Stimulated activated CD8-positive, alpha-beta memory T cell treated with anti-CD3 and anti-CD28 coated beads, Interleukin-4, amount 100 ng/mL, for 1 hour (primary cell): ENCODE data around the gene ADGRG3.

ENCODE experiments used
- DNase-seq, 2 donors: peaks; one replicate each; pipeline ENCODE4 v3.0.0-alpha.2; 2020; ENCODE audit warnings: low read depth in 2 of 2, low spot score in 1 of 2

Gene ADGRG3

DNA sequence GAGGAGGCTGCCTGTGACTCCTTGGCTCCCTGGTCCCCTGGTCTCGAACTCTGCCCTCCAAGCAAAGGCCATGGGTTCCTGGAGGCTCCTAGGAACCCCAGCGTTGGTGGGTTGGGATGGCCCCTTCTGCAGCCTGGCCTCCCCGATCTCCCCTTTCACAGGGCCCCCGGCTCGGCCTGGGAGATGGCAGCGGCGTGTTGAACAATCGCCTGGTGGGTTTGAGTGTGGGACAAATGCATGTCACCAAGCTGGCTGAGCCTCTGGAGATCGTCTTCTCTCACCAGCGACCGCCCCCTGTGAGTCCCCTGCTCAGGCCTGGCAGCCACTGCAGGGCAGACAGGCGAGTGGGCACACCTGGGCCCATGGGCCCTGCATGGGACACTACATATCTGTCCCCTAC, 10.9 kb downstream of the ADGRG3 start:
- no peak for DNase-seq

DNA sequence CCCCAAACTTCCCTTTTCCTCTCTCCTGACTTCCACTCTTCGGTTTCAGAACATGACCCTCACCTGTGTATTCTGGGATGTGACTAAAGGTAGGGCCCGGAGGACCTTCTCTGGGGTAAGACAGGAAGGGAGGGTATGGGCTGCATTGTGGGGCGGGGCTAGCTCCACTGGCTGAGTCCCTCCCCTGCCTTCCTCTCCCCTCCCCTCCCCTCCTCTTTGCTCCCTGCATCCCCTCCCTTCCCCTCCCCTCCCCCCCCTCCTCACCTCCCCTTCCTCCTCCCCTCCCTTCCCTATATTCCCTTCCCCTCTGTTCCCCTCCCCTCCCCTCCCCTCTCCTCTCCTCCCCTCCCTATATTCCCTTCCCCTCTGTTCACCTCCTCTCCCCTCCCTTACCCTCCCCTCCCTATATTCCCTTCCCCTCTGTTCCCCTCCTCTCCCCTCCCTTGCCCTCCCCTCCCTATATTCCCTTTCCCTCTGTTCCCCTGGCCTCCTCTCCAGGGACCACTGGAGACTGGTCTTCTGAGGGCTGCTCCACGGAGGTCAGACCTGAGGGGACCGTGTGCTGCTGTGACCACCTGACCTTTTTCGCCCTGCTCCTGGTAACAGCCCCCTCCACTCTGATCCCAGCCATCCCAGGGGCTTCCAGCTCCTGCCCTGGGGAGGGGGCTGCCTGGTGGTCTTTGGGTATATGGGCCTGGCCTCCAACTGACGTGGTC, 11.8 kb downstream of the ADGRG3 start:
- no peak for DNase-seq

DNA sequence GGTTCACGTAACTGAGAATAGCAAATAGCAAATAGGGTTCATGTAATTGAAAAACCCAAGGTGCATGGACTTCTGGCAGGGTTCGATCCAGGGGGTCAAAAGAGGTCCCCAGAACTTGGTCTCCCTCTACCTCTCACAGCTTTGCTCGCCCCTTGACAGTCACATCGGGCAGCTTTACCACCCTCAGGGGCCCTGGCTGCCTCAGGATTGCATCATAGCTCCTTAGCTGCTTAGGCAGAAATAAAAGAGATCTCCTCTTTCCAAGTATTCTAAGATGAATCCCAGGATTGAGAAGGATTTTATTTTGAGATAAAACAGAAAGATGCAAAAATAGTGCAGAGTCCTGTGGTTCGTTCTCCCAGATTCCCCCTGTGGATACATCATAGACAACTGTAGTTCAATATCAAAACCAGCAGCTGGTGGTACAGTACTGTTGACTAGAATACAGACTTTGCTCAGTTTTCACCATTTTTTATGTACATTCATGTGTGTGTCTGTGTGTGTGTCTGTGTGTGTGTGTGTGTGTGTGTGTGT, 12.8 kb downstream of the ADGRG3 start:
- no peak for DNase-seq

DNA sequence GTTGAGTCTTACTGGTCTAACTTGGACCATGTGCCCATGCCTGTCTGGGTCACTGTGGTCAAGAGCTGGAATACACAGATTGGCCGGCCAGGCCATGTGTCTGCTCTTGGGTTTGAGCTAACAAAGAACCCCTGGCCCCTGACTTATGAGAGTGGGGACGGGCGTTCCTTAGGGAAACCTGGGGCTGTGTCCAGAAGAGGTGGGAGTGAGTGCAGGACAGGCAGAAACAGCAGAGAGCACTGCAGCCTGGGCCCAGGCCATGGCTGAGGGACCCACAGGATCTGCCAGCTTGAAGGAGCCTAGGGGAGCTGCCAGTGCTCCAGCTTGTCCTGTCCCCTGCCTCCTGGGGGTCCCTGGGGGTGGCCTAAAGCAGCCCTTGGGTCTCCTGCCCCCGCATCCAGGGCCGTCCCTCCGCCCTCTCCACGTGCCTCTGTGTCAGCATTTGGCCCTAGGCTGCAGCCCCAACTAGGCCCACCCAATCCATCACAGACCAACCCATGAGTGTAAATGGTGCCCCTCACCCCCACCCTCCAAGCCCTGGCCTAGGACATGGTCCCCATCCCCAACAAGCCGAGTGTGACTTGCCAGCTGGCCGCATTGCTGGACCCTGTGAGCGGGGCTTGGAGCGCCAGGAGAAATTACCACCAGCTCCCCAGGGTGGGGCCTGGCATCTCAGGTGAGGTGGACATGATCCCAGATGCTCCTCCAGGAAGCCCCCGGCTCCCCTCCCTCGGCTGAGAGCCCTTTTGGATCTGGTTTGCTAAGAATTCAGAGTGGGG, 14.0 kb downstream of the ADGRG3 start:
- no peak for DNase-seq

DNA sequence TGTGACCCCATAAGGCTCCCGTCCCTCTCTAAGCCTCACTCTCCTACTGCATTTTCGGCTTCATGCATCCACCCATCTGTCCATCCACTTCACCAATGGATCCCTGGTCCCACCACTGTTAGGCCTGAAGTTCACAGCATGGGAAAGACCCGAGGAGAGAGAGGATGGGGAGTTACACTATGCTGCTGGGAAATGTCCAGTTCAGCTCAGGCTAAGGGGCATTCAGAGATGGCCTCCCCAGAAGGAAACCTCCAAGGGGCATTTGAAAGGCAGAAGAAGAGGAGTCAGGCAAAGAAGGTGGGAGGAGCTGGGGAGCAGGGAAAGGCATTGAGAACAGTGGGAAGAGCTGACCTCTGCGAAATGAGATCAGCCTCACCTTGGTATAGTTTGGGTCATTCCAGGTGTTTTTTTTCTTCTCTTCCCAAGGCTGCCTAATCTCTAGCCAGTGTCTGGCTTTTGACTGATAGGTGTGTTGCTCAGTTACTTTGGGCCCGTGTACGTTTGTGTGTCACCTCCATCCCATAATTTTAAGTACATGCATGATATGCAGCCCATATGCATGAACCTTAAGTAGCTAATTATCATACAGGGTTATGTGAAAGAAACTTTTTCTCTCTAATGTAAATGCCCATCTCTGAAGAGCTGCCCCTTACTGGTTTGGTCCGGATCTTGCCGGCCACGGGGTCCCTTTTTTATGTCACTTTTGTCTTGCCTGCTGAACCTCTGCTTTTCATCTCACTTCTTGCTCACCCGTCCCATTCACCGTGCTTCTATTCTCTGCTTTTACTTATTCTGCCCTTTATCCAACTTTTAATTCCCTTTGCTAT, 14.9 kb downstream of the ADGRG3 start:
- no peak for DNase-seq

DNA sequence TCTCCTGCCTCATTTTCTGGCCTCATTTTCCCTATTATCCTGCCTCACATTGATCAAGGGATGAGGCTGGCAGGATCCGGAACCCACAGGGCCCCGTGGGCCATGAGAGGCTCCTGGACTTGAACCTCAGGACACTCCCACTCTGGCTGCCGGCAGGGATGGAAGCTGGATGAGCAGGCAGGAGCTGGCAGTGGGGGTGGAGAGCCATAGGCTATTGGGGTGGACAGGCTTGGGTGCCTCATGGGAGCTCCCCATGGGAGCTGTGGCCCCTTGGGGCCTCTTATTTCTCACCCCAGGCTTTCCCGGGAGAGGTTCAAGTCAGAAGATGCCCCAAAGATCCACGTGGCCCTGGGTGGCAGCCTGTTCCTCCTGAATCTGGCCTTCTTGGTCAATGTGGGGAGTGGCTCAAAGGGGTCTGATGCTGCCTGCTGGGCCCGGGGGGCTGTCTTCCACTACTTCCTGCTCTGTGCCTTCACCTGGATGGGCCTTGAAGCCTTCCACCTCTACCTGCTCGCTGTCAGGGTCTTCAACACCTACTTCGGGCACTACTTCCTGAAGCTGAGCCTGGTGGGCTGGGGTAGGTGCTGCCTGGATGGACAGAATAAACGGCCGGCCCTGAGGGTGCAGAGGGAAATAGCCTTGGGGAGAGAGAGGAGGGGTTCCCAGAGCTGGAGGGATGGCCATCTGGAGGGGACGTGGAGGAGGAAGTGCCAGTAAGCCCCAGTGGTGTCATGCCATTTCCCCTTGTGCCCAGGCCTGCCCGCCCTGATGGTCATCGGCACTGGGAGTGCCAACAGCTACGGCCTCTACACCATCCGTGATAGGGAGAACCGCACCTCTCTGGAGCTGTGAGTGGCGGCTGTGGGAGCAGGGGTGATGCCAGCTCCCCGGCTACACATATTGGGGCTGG, 15.8 kb downstream of the ADGRG3 start:
- DNase-seq = no peak

DNA sequence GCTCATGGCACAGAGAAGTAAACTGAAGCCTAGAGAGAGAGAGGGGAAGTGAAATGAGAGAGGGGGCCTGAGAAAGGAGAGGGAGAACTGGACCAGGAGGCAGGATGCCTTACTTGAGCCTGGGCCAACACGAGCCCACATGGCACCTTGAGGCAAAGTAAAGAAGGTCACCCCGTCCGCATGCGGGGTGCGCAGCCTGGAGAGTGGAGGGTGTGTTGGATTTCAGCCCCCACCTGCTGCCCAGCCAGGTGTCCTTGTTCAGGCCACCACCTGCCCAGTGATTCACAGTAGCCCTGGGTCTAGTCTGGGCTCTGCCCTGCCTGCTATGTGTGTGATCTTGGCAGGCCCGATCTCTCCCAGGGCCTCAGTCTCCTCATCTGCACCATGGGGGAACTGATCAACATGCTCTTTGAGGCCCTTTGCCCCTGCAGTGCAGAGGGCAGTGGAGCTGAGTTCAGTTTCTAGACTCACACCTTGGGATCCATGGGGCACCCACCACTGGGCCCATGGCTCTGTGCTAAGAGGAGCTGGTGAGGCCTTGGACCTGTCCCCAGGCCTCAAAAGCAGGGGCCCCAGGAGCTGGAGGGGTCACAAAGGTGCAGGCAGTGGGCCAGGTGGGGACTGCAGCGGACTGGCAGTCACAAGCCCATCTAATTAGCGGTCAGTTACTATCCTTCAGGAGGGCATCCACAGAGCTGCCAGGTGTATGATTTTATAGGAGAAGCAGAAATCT, 16.7 kb downstream of the ADGRG3 start:
- DNase-seq = no peak

DNA sequence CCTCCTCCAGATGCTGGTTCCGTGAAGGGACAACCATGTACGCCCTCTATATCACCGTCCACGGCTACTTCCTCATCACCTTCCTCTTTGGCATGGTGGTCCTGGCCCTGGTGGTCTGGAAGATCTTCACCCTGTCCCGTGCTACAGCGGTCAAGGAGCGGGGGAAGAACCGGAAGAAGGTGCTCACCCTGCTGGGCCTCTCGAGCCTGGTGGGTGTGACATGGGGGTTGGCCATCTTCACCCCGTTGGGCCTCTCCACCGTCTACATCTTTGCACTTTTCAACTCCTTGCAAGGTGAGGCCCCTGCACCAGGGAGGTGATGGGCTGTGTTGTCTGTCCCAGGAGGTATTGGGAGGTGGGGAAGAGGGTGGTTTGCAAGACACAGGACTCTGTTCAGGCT, 17.5 kb downstream of the ADGRG3 start:
- DNase-seq = no peak

DNA sequence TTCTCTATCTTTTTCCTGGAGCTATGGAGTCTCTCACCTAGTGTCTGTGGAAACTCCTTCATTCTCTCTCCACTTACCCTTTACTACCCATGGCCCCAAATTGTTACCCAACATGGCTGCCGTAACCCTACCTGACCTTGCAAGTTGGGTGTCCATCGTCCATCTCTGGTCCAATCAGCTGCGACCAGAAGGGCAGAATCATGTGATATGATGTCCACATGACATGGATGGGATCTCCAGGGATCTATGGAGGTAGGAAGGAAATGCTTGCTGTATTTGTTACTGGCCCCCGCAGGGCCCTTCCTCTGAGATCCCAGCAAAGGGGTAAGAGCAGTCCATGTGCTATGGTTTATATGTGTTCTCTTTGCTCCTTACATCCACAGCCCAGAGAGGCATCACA, 18.5 kb downstream of the ADGRG3 start:
- no peak for DNase-seq

DNA sequence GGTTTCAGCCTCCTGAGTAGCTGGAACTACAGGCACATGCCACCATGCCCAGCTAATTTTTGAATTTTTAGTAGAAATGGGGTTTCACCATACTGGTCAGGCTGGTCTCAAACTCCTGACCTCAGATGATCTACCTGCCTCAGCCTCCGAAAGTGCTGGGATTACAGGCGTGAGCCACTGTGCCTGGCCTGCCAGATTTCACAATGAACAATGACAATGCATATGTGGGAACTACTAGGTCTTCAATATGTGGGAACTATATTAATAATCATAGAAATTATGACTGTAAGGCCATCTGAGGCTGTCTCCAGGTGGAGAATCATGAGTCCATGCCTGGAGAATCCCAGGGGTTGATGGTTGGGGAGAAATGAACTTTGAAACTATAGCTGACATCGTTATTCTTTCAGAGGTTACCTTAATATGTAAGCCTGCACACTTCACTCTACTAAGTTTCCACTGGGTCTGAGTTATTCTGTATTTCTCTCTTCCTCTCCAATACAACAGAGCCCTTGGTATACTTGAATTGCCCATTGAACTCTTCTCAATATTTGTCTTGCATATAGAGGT, 19.3 kb downstream of the ADGRG3 start:
- no peak for DNase-seq

DNA sequence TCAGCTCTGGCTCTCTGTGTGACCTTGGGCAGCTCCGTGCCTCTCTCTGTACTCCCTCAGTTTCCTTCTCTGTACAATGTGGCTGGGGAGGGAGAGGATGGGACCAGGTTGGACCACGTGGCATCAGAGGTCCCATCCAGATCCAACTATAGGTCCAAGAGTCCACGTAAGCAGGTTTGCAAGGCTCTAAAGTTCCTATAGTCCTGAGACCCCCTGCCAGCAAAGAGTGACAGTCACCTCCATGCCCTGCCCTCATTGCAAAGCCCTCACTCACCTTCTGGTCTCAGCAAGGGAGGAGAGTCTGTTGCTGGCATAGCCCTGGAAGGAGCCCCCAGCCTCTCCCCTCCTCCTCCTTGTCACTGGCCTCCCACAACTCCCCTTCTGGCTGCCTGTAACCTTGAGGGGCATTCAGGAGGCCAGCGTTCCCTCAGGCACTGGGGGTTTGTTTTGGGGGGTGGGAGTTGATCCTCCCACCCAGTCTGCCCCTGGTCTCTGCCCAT, 20.4 kb downstream of the ADGRG3 start:
- no peak for DNase-seq

DNA sequence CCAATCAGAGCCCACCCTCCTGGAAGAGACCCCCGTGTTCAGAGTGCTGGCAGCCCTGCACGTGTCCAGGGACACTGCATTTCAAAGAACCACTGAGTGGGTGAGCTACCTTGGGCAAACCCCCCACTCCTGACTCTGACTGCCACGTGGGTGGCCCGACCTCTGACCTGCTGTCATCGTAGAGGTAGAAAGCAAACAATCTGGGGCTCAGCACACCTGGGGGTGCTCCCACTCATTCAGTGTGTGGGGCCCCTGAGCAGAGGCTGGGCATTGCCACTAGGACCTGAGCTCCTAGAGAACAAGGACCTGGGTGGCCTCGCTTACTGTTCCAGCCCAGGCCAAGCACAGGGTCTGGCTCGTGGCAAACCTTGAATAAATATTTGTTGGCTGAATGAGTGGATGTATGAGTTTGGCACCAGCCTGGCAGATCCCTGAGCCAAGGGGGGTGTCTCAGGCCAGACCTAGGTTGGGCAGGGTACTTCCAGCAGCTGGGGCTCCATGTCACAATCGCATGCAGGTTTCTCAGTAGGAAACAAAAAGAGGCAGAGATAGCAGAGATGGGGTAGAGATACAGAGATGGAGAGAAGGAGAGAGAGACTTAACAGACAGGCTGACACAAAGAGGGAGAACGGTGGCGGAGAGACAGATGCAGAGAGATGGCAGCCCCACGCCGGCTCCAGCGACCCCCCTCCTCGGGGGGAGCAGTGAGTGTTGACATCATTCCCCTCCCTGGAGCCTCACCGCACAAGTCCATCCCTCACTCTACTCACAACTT, 21.1 kb downstream of the ADGRG3 start:
- DNase-seq = no peak

DNA sequence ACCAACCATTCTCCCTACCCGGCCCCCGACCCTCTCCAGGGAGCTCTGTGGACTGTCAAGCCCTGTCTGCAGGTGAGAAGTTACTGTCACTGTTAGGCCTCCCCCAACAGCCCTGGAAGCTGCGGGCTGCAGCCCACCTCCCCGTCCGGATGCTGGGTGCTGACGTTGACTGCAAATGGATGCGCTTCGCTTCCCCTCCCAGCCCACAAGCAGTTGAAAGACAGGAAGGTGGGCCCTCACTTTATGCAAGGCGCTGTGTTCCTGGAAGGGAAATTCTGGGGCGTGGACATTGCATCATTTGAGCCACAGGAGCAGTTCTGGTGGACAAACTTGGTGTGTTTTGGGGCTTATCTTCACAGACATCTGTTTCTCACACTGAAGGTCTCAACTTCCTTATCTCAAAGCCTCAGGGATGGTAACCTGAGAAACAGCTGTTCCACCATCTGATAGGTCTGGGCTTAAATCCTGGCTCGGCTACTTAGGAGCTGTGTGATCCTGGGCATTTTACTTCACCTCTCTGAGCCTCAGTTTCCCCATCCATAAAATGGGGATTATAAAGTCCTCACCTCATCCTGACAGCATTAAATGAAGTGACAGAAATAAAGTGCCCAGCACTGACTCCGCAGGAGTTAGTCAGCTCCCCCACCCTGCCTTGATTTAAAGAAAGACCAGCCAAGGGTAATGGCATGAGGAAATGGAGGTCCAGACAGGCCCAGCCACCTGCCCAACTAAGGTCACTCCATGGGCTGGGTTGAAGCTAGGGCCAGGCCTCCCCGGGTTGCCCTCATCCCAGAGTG, 21.9 kb downstream of the ADGRG3 start:
- peak in 1 of 2 donors; percentile 7 for DNase-seq

DNA sequence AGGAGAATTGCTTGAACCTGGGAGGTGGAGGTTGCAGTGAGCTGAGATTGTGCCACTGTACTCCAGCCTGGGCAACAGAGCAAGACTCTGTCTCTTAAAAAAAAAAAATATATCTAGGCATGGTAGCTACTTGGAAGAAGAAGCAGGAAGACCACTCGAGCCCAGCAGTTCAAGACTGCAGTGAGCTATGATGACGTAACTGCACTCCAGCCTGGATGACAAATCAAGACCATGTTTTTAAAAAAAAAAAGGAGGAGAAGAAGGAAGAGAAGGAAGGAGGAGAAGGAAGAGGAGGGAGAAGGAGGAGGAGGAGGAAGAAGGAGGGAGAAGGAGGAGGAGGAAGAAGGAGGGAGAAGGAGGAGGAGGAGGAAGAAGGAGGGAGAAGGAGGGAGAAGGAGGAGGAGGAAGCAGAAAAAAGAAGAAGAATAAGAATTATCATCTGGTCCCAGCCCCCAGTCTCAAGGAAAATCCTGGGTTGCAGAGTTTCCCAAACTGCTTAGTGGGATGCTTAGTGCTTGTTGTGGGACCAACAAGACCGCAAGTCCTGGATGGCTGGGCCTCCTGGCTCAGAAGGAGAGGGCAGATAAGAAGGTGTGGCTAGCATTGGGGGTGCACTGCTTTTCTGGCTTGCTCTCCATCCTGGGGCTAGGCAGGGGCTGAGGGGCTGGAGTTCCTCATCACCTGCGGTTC, 22.8 kb downstream of the ADGRG3 start:
- no peak for DNase-seq

DNA sequence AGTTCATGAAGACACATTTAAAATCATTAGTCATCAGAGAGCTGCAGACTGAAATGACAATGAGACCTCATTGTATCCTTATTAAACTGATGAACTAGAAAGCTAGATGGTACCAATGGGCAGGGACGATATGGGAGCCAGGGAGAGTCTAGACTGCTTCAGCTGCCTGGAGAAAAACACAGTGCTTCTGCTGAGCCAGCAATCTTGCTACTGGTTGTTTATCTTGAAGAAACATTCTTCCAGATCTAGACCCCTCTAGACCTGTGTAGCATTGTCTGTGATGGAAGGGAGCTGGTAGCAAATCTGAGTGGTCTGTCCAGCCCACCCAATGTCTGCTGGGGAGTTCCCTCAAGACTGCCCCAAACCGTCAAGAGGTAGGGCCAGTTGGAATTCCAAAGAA, 24.5 kb downstream of the ADGRG3 start:
- DNase-seq = no peak

DNA sequence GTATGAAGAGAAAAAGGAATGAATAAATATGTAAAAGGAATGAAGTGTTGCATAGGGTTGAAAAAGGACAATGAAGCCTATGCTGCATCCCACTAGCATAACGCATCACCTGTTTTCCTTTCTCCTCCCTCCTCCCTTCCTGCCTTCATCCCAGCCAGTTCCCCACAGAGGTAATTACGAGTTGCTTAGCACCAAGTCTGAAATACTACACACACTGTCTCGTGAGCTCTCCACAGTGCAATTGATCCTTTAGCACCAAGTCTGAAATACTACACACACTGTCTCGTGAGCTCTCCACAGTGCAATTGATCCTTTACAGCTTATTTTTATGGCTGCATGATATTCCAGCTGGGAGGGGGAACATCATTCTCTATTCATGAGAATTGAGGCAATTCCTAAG, 25.4 kb downstream of the ADGRG3 start:
- no peak for DNase-seq

DNA sequence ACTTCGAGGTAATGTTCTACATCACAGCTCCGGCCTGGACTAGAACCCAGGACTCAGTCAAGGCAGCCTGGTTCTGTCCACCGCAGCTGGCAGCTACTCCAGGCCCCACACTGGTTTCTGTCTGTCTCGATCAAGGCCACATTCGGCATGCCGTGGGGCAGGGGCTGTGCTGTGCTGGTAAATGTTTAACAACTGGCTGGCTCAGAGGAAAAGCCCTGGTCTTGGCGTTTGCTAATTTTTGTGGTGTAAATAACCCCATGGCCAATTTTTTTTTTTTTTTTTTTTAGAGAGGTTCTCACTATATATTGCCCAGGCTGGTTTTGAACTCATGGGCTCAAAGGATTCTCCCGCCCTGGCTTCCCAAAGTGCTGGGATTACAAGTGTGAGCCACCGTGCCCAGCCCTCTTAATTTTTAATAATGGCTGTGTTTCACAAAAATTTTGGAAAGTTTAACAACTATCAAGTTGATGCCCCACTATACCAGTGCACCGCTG, 26.2 kb downstream of the ADGRG3 start:
- DNase-seq = no peak
